ENCODE results near the gene COL16A1. TPM values are rescaled to one million over a fixed set of nuclear protein-coding genes. Genes with fewer than 3 reads are reported as not detected.
A peak's percentile ranks its signal among the peaks of the same experiment; 100 is the strongest.

Gene COL16A1
- total RNA-seq, 1 experiment from 2014 or later: 6.2 TPM

GRCh38 chr1:31751822-31752241 is 48.0 kb upstream of the COL16A1 start:
- no peak overlapping the region for H2BK5ac ChIP-seq (ENCODE audit: insufficient read length, low read length)
- no peaks in the 10 kb centered on the region for H4K20me1 ChIP-seq (ENCODE audit: control insufficient read depth, insufficient read depth, insufficient read length)
- H4K5ac ChIP-seq (ENCODE audit: insufficient read length, low read depth, low read length): no peak overlapping the region
- no peak overlapping the region; the same call in 1 of the 2 replicates for H3K14ac ChIP-seq (ENCODE audit: insufficient read depth, low read length)
- H3K79me2 ChIP-seq (ENCODE audit: insufficient read depth, low read length): no peaks in the 10 kb centered on the region
- H3K4me1 ChIP-seq (ENCODE audit: insufficient read depth, low read length): peaks cover 7% of the 10 kb centered on the region; the same call in 1 of the 2 replicates
- H3K27me3 Mint-ChIP-seq (ENCODE audit: low read depth): 0 out of 2 replicates have a peak, but pooled peaks cover 2% of the 10 kb centered on the region
- no peak overlapping the region for H3K9ac ChIP-seq (ENCODE audit: extremely low read depth, insufficient read length, low read length)
- H3K36me3 Mint-ChIP-seq (ENCODE audit: insufficient read depth in 1 of 3, low read depth in 3 of 3): no peaks in the 10 kb centered on the region
- H3T11ph ChIP-seq (ENCODE audit: low read length): no peak overlapping the region
- no peaks in the 10 kb centered on the region for H3K23me2 ChIP-seq (ENCODE audit: insufficient read length, low read depth, low read length, poor library complexity, severe bottlenecking)
- DNase-seq: no peak
- H3K27ac ChIP-seq (ENCODE audit: insufficient read length, low read depth, low read length): no peak overlapping the region
- H3K4ac ChIP-seq (ENCODE audit: low read depth, low read length): no peak overlapping the region
- no peaks in the 10 kb centered on the region for H3K9me3 ChIP-seq (ENCODE audit: control insufficient read depth, low read depth, low read length)
- no peak overlapping the region for H3K18ac ChIP-seq (ENCODE audit: insufficient read length, low read depth, low read length)
- no peaks in the 10 kb centered on the region for H3K27me3 ChIP-seq (ENCODE audit: insufficient read depth, low read length)
- H2BK20ac ChIP-seq (ENCODE audit: low read depth, low read length, poor library complexity, severe bottlenecking): no peak overlapping the region
- peaks cover 36 to 40% of the 10 kb centered on the region in 2 experiments for H3K4me1 Mint-ChIP-seq
- H4K91ac ChIP-seq (ENCODE audit: insufficient read length, low read depth, low read length): no peak overlapping the region
- no peak overlapping the region for H2AFZ ChIP-seq (ENCODE audit: low read length)
- WGBS (ENCODE audit: extremely low coverage, insufficient read length, low lambda C conversion rate): no CpG with 5 or more reads among the region's 5 CpGs
- H3K79me1 ChIP-seq (ENCODE audit: insufficient read depth, low read depth, low read length, poor library complexity, severe bottlenecking): no peaks in the 10 kb centered on the region
- H2BK120ac ChIP-seq (ENCODE audit: low read depth, low read length, poor library complexity, severe bottlenecking): no peak overlapping the region
- no peak overlapping the region for H4K8ac ChIP-seq (replicated peaks; ENCODE audit: insufficient read length, low read depth, low read length)
- peak overlapping the region in 1 of 2 experiments; percentile 4; a peak in 1 of 5 replicates for H3K4me3 Mint-ChIP-seq
- no peak overlapping the region for H2BK12ac ChIP-seq (ENCODE audit: insufficient read length, low read depth, low read length)
- H3K56ac ChIP-seq (ENCODE audit: insufficient read length, low read depth, low read length): no peak overlapping the region
- peak overlapping the region in 1 of 3 experiments; percentile 70; a peak in 2 of 7 replicates for H3K27ac Mint-ChIP-seq
- no peak overlapping the region for H2BK15ac ChIP-seq (ENCODE audit: low read depth, low read length)
- no peak overlapping the region for H3K23ac ChIP-seq (ENCODE audit: insufficient read length, low read depth, low read length)
- no peak overlapping the region for H2AK5ac ChIP-seq (ENCODE audit: insufficient read length, low read length)
- no peak overlapping the region for H3K4me2 ChIP-seq (ENCODE audit: insufficient read depth, insufficient read length, low read length)
- no peak for TF ChIP-seq CTCF (conservative IDR thresholded peaks at IDR 0.05)
- H3K9me3 Mint-ChIP-seq: no peaks in the 10 kb centered on the region; a peak in 1 of 5 replicates

Data from H9 (cell line).